Stimulated activated CD4-positive, alpha-beta T cell treated with anti-CD3 and anti-CD28 coated beads, Interleukin-1b, Interleukin-23, amount 100 ng/mL, for 24 hours (primary cell): ENCODE results near the gene CCDC172.
"Not testable (repeated sequence)": the region's sequence is repeated elsewhere in the genome, so short reads cannot be mapped to it uniquely, and the experiment has no call there.

Source experiments
- DNase-seq, 4 experiments: peaks; one replicate each; pipeline ENCODE4 v3.0.0-alpha.2; 2020; ENCODE audit warnings: low read depth in 4 of 4, low spot score in 1 of 4

CCDC172 gene

DNA sequence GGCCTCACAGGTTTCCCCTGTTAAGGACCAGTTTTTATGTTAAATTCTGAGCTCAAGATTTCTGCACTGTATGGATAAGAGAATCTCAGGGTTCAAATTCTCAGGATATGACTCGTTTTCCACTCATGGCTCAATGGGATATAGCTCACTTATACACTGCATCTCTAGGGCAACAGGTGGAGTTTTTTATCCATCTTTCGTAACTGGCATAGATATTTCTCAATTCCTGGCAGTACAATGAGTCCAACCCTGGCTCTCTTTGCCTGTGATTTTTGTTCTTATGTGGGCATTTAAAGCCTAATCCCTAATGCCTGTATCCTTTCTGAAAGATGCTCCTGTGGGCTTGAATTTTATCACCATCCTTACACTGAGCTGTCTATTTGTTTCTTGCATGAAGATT, 7.6 kb downstream of the CCDC172 start:
- no peak for DNase-seq

DNA sequence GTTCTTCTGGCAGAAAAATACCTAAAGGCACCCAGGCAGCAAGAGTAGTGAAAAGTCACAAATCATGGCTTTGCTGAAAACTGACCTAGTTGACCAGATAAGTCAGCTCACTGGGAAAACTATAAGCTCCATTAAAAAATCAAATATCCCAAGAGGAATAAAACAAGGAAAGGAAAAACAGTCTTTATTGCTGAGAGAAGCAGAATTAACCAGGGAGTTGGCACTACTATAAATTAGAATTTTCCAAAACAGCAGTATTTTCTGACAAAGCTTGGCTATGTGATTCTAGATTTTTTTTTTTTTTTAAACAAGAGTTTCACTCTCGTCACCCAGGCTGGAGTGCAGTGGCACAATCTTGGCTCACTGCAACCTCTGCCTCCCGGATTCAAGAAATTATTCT, 12.6 kb downstream of the CCDC172 start:
- DNase-seq, result no peak

DNA sequence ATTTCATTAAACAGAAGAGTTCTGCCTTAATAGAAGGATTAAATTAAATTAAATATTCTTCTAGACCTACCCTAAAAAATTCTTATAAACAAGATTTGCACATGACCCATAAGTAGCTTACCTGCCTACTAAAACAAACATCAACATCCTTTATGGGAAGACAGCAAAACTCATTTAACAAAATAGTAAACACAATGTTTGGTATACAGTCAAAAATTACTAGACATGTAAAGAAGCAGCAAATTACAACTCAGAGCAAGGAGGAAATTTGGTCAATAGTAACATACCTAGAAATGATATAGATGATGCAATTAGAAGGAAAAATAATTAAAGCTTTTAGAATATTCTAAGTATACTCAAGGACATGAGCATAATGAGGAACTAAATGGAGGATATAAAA, 27.9 kb downstream of the CCDC172 start:
- DNase-seq, result no peak

DNA sequence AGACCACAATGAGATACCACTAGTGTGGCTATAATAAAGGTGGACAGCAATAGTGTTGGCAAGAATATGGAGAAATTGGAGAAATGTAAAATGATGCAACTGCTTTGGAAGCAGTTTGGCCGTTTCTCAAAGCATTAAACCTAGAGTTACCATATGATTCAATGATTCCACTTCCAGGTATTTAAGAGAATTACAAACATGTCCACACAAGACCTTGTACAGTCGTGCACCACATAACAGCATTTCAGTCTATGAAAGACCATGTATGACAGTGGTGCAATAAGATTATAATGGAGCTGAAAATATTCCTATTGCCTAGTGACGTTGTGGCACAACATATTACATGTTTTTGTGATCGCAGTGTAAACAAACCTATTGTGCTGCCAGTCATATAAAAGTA, 29.6 kb downstream of the CCDC172 start:
- DNase-seq, result no peak

DNA sequence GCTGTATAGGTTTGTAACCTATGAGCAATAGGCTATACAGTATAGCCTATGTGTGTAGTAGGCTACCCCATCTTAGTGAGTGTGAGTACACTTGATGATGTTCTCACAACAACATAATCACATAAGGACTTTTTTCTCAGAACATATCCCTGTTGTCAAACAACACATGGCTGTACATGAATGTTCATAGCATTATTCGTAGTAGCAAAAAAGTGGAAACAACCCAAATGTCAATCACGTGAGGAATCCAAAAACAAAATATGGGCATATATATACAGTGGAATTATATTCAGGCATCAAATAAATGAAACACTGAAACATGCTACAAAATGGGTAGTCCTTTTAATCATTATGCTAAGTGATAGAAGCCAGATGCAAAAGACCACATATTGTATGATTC, 31.1 kb downstream of the CCDC172 start:
- no peak for DNase-seq

DNA sequence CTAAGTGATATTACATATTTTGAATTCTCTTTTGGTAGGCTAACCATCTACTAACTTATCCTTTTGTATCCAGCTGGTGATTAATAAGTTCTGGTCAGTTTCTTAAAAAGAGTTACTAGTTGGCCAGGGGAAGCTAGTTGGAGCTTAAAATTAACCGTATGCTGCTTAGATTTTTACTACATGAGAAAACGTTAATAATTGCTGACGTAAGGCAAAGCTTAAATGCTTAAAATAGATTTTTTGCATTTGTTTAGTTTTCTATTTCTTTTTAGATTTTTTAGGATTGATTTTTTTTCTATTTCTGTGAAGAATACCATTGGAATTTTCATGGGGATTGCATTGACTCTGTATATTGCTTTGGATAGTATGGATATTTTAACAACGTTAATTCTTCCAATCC, 32.6 kb downstream of the CCDC172 start:
- no peak for DNase-seq

DNA sequence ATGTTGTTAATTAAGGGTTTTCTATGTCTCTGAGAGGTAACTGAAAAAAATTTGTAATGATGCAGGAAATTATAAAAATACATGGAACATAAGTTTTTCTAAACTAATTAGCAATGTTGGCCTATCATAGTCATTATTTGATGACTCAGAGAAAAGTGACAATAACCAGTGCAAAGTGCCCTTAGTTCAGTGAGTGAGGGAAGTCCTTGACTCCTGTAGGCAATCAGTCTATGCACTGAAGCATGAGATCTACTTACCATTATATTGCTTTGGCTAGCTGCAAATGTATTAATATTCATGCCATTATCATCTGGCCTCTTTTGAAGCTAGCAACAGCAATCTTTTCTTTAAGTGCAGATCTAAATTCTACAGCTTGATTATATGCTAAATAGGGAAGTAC, 40.6 kb downstream of the CCDC172 start:
- no peak for DNase-seq

DNA sequence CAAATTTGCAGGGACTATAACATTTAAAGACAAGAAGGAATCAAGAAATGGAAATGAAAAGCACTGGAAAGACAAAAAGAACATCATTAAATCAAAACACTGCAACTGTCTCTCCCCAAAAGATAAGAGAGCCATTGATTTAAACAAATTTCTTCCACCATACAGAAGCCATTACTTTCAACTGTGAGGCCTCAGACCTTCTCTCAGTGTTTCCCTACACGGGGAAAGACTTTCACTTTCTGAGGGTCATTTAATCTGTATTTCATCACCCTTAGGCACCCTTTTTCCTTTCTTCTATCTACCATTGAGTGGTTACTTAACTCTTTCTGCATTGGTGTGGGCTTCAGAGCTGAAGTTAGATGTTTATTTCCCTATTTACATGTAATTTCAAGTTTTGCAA, 47.5 kb downstream of the CCDC172 start:
- no peak for DNase-seq

DNA sequence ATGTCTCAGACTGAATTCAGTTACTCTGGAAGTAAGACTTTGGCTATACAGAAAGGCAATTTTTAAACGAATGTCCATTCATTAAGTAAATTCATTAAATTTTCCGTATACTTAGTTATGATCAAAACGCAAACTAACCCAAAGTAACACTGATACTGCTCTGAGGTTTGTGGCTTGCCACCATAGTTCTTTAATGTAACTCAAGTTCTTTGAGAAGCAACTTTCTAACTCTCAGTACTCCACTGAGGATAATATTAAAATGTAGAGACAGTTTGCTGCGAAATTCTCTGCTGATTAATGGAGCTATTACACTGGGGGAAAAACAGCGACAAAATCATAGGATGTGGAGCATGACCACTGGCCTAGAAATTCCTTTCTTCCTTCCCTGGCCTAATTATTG, 58.0 kb downstream of the CCDC172 start:
- no peak for DNase-seq

DNA sequence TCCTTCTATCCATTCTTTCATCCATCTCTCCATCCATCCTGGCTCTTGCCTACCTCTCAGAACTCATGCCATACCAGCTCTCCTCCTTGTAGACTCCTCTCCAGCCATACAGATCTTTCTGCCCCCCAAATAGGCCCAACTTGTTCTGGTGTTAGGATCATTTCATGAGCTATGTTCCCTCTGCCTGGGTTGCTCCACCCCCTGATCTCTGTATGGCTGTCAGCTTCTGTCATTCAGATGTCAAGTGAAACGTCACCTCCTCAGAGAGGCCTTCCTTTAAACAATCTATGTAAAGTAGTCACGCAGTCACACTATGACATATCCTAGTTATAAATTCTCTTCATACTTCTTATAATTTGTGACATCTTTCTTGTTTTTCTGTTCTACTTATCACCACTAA, 61.1 kb downstream of the CCDC172 start:
- DNase-seq, result no peak

DNA sequence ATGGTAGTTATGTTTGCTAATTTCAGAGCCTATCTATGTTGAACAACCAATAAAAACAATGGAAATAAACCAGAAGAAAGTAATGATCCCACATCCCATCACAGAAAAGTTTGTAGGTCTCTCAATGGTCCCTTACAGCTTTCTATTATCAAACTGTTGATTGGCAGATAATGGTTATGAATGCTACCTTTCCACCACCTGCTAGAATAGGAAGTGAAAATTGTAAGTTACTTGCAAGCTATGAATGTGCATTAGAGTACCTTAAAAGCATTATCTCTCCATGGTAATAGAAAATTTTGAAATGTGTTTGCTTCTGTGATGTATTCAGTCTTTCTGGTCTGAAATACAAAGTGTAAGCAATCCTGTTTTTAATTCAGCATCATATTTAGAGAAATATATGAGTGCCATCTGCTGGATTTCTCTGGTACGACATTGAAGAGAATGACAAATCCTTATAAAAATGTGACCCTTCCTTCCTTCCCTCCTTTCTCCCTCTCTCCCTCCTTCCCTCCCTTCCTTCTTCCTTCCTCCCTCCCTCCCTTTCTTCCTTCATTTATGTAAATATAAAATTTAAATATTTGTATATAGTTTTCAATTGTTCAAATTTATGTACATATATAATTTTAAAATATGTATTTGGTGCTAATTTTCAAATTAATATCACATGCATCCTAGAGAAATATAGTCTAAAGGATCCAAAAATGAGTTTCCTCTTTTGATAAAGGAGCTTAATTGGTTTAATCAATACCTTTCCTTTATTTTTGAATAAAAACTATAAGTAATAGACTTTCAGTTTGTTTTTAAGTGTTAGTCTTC, 62.0 kb downstream of the CCDC172 start:
- no peak for DNase-seq

DNA sequence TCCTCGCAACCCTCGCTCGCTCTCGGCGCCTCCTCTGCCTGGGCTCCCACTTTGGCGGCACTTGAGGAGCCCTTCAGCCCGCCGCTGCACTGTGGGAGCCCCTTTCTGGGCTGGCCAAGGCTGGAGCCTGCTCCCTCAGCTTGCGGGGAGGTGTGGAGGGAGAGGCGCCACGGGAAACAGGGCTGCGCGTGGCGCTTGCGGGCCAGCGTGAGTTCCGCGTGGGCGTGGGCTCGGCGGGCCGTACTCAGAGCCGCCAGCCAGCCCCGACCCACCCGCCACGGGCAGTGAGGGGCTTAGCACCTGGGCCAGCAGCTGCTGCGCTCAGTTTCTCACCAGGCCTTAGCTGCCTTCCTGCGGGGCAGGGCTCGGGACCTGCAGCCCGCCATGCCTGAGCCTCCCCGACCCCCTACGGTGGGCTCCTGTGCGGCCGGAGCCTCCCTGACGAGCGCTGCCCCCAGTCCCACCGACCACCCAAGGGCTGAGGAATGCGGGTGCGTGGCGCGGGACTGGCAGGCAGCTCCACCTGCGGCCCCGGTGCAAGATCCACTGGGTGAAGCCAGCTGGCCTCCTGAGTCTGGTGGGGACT, 69.1 kb downstream of the CCDC172 start:
- not testable (repeated sequence) for DNase-seq

DNA sequence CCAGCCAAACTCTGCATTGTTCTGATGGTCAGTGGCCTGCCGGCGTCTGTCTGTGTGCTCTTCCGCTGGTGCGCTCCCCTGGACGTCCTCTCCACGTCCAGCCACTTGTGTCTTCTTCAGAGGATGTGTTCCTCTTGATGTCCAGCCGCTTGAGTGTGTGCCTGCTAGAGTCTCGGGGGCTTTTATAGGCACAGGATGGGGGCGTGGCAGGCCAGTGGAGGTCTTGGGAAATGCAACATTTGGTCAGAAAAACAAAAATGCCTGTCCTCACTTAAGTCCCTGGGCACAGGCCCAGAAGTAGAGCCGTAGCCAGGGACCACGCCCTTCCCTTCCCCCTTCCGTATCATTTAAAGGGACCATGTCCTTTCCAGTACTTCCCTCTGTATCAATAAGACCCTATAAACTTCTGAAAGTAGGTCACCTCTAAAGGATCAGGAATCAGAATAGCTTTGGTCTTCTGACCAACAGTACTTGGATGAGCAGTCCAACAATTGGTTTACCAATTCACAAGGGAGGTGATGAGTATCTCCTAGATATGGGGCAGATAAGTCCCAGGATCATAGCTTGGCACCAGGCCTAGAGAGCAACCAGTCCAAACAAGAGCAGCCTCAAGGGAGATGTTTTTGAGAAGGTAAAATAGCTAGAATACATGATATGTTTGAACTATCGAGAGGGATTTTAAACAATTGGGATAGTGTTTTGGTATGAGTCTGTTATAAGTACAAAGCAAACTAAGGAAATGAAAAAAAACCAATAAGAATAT, 71.2 kb downstream of the CCDC172 start:
- DNase-seq, result no peak

DNA sequence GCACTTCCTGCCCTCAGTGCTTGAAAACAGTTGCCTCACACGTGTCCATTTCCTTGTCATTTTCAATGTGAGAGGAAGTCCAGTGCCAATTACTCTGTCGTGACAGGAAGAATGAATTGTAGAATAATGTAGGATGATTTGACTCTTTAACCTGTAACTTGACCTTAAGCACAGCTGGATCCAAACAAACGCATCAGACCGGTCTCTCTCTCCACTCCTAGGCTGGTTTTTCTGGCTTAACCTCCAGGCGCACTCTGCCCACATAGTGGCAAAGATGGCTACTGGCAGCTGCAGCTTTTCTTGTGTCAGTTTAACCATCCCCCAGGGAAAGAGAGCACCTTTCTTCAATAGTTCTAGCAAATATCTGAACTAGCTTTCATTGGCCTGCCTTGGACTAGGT, 74.0 kb downstream of the CCDC172 start:
- DNase-seq, result no peak

DNA sequence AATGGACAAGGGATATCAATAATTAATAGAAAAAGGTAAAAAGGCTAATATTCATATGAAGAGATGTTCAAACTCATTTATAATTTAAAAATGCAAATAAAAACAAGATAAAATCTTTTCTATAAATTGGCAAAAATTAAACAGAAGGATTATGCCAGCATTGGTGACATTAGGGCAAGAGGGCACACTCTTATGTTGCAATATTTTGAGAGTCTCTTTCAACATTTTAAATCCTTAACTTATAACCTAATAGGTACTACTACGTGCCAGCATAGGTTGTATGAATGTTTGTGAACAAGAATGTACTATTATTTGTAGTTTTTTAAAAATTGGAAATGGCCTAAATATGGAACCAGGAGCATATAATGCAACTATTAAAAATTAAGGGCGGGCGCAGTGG, 78.6 kb downstream of the CCDC172 start:
- DNase-seq, result no peak

DNA sequence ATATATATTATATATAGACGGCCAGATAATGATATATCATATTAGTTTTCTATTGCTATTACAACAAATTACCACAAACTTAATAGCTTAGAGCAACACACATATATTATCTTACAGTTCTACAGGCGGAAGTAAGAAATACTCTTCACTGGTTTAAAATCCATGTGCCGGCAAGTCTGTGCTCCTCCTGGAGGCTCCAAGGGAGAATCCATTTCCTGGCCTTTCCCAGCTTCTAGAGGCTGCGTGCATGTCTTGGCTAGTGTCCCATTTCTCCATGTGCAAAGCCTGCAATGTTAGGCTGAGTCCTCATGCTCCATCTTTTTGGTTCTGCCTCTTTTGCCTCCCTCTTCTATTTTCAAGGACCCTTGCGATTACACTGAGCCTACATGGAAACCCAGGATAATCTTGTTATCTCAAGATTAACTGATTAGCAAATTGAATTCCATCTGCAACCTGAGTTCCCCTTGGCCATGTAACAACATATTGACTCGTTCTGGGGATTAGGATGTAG, 79.5 kb downstream of the CCDC172 start:
- no peak for DNase-seq

DNA sequence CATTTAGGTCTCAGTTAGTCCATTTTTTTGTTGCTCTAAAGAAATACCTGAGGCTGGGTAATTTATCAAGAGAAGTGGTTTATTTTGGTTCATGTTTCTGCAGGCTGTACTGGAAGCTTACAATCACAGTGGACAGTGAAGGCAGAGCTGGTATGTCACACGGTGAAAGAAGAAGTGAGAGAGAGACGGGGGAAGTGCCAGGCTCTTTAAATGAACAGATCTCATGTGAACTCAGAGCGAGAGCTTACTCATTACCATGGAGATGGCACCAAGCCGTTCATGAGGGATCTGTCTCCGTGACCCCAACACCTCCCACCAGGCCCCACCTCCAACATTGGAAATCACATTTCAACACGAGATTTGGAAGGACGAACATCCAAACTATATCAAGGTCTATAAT, 84.5 kb downstream of the CCDC172 start:
- DNase-seq, result no peak

DNA sequence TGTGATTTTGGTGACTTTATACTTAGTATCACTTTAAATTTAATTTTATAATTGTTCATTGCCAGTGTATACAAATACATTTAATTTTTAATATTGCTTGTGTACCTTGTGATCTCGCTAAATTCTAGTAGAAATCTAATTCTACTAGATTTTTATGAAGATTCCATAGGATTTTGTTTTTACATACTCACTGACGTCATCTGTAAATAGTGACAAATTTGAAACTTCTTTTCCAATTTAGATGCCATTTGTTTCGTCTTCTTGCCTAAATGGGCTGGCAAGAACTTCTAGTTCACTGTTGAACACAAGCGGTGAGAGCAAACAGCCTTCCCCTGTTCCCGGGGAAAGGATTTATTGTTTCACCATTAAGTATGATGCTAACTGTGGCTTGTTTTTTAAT, 86.1 kb downstream of the CCDC172 start:
- no peak for DNase-seq

DNA sequence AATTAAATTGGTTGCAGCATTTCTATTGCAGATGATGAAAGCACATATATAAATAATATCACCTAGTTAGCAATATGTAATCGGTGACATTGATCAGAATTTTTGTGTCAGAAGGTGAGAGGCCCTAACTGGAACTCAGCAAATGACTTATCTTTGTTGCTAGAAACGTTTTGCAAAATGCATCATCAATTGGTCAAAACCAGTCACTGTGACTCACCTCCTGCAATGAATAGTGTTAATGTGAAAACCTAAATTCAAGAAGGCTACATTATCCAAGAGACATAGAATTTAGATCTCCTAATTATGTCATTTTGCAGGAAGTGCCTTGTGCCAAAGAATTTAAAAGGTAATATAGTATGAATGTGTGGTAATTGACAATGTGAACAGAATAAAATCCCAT, 93.6 kb downstream of the CCDC172 start:
- DNase-seq, result no peak

DNA sequence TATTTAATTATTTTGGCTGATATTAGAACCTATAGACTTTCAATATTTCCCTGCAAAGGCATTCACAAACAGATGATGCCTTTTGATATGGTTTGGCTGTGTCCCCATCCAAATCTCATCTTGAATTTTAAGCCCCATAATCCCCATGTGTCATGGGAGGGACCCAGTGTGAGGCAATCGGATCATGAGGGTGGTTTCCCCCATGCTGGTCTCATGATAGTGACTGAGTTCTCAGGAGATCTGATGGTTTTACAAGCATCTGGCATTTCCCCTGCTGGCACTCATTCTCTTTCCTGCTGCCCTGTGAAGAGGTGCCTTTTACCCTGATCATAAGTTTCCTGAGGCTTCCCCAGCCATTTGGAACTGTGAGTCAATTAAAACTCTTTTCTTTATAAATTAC, 94.1 kb downstream of the CCDC172 start:
- DNase-seq, result no peak

DNA sequence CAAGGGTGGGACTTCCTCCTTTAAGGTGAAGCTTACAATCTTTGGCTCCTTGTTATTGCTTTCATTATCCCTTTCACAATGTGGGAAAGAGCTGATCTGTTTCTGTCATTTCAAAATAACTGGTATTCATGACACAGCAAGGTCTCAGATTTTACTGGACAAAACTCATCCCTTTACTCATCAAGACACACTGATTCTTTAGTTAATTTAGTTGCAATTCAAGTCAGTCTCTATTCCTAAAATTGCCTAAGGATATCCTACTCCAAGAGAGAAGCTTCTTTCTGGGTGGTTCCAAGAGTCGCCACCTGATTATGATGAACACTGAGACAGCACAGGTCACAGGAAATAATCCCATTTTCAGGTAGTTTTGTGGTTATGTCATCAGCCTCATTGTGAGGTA, 97.6 kb downstream of the CCDC172 start:
- no peak for DNase-seq

DNA sequence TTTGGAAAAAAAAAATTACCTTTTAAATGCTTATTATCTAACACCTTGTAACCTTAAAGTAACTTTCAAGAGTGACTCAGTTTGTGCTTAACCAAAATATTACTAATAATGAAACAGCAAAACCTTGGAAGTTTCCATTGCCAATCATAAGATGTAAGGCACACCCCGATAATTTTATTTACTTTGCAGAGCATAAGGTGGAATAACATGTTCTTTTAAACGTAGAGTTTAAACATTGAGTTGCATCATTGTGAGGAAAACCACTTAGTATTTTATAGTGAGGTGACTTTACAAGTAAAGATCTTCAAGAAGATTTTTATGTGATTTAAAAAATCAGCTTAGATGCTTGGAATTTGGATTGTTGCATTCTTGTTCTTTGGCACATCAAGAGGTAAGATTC, 103.4 kb downstream of the CCDC172 start, which contains the start of gene PNLIPRP3:
Gene PNLIPRP3, plus strand, starts transcription at position 177 of the 400 bp plus-strand sequence. Its CDS starts 166 bp downstream, at position 343.
- DNase-seq, result no peak
